ENCODE results near the gene SBF2.
"Not testable (repeated sequence)": the region's sequence is repeated elsewhere in the genome, so short reads cannot be mapped to it uniquely, and the experiment has no call there.

Gene SBF2

GRCh38 chr11:10113852-10114251 is 180.2 kb downstream of the SBF2 start:
- DNase-seq: no peak

- DNase-seq: peak; percentile 91
Measured at GRCh38 chr11:10109806-10110205, 184.2 kb downstream of the SBF2 start.

- peak; percentile 85 for DNase-seq
Measured at GRCh38 chr11:10108915-10109680, 184.9 kb downstream of the SBF2 start.

- DNase-seq: peak; percentile 56
Measured at GRCh38 chr11:10107497-10107896, 186.5 kb downstream of the SBF2 start.

GRCh38 chr11:10097615-10098014 is 196.4 kb downstream of the SBF2 start:
- no peak for DNase-seq

GRCh38 chr11:10096987-10097386 is 197.0 kb downstream of the SBF2 start:
- DNase-seq: no peak

GRCh38 chr11:10095412-10096208 is 198.4 kb downstream of the SBF2 start:
- no peak for DNase-seq

- no peak for DNase-seq
Measured at GRCh38 chr11:10092426-10092825, 201.6 kb downstream of the SBF2 start.

- no peak for DNase-seq
Measured at GRCh38 chr11:10091314-10092045, 202.5 kb downstream of the SBF2 start.

GRCh38 chr11:10087923-10088225 is 206.1 kb downstream of the SBF2 start:
- not testable (repeated sequence) for DNase-seq

GRCh38 chr11:10087186-10087922 is 206.7 kb downstream of the SBF2 start:
- DNase-seq: no peak

- DNase-seq: no peak
Measured at GRCh38 chr11:10080138-10080537, 213.9 kb downstream of the SBF2 start.

GRCh38 chr11:10076458-10077141 is 217.4 kb downstream of the SBF2 start:
- DNase-seq: peak; percentile 57

GRCh38 chr11:10075141-10075540 is 218.9 kb downstream of the SBF2 start:
- DNase-seq: no peak

GRCh38 chr11:10072841-10073240 is 221.2 kb downstream of the SBF2 start:
- DNase-seq: no peak

GRCh38 chr11:10072142-10072541 is 221.9 kb downstream of the SBF2 start:
- DNase-seq: no peak

GRCh38 chr11:10067629-10068300 is 226.3 kb downstream of the SBF2 start:
- DNase-seq: no peak

GRCh38 chr11:10066441-10066840 is 227.6 kb downstream of the SBF2 start:
- DNase-seq: no peak

GRCh38 chr11:10064828-10065227 is 229.2 kb downstream of the SBF2 start:
- no peak for DNase-seq

- no peak for DNase-seq
Measured at GRCh38 chr11:10058356-10058755, 235.7 kb downstream of the SBF2 start.

GRCh38 chr11:10051868-10052586 is 242.0 kb downstream of the SBF2 start:
- peak; percentile 8 for DNase-seq

Measured in fibroblast of skin of abdomen (primary cell).